ENCODE data around the gene ABI3BP. TPM values are rescaled to one million over a fixed set of nuclear protein-coding genes. Genes with fewer than 3 reads are reported as not detected.

Gene ABI3BP
- total RNA-seq, 4 donors from 2014 or later, result 51.2 to 172 (median 116) TPM

DNA sequence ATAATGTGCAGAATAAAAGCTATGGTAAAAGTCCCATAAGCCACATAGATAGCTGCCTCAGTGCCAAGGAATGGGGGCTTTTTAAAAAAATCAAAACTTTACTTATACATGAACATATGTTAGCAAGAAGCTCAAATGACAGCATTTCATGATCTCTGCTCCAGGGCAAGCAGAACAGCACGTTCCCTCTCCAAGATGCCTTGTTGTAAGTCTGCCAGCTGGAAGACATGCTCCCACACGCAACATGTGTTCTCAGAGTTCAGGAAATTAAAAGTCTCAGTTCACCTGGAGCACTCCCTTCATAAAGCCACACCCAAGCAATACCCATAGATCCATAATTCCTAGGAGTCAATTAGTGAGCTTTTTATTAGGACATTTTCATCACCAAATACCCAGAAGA, 52.2 kb downstream of the ABI3BP start:
- TF ChIP-seq, protein P1, sequence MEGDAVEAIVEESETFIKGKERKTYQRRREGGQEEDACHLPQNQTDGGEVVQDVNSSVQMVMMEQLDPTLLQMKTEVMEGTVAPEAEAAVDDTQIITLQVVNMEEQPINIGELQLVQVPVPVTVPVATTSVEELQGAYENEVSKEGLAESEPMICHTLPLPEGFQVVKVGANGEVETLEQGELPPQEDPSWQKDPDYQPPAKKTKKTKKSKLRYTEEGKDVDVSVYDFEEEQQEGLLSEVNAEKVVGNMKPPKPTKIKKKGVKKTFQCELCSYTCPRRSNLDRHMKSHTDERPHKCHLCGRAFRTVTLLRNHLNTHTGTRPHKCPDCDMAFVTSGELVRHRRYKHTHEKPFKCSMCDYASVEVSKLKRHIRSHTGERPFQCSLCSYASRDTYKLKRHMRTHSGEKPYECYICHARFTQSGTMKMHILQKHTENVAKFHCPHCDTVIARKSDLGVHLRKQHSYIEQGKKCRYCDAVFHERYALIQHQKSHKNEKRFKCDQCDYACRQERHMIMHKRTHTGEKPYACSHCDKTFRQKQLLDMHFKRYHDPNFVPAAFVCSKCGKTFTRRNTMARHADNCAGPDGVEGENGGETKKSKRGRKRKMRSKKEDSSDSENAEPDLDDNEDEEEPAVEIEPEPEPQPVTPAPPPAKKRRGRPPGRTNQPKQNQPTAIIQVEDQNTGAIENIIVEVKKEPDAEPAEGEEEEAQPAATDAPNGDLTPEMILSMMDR (IDR thresholded peaks at IDR 0.05; ENCODE audit: low read depth), result no peak

DNA sequence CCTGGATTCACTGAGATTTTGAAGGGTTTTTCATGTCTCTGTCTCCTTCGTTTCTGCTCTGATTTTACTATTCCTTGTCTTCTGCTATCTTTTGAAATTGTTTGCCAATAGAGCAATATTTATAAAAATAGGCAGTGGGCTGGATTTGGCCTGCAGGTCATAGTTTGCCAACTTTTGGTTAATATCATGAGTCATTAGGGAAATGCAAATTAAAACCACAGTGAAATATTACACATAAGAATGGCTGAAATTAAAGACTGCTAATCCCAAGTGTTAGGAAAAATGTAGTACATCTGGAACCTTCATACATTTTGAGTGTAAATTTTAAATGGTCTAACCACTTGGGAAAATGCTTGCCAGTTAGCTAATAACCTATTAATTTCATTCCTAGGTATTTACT, 56.3 kb downstream of the ABI3BP start:
- TF ChIP-seq, protein P1 (IDR thresholded peaks at IDR 0.05; ENCODE audit: low read depth), result no peak

DNA sequence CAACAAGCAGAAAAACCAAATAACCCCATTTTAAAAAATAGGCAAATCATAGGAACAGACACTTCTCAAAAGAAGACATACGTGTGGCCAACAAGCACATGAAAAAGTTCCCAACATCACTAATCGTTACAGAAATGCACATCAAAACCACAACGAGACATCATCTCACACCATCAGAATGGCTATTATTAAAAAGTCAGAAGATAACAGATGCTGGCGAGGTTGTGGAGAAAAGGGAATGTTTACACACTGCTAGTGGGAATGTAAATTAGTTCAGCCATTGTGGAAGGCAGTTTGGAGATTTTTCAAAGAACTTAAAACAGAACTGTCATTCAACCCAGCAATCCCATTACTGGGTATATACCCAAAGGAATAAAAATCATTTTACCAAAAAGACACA, 60.7 kb downstream of the ABI3BP start:
- TF ChIP-seq, protein P1 (IDR thresholded peaks at IDR 0.05; ENCODE audit: low read depth), result no peak

DNA sequence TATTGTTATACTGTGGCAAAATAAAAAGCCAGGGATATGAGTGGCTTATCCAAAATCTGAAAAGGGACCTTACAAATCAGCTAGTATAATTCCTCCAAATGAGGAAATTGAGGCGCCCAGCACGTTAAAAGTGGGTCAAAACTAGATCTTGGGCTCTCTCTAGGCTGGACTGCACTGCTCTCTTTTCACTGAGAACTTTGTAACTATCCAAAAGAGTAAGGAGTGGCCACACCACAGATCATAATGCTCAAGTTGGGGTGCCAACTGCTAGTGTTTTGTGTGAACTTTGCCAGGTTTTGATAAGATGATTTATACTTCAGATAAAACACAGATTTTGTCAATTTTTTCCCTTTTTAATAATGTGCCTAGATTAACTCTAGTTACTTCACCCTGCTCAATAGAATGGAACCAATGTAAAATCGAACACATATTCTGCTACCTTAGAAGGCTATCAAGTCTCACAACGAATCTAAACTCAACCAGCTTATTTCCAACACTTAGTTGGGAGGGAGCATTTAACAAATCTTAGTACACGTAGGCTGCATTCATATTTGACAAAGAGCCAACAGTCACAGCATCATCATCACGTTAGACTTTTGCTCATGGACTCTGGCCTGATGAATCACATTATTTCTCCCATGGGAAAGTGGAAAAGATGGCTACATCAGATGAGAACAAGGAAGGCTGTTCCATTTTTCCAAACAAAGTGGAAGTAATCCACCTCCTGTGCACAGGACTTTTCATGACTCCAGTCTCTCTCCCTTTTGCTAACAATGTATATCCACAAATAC, 64.4 kb downstream of the ABI3BP start:
- TF ChIP-seq, protein P1 (IDR thresholded peaks at IDR 0.05; ENCODE audit: low read depth), result no peak

DNA sequence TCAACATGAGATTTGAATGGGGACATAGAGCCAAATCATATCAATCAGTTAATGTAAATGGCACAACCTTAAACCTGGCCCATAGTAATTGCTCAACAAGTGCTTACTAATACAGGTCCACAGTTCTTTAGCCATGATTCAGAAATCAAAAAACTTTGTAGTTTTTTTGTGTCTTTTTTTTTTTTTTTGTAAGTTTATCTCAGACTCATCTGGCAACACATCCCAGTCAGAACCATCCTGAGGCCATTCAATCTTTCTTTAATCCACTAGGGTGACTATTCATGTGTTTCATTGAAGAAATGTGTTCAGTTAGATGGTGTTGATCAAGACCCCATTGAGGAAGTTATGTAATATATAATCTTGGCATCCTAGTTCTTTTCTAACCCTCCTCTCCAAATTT, 65.4 kb downstream of the ABI3BP start:
- TF ChIP-seq, protein P1 (IDR thresholded peaks at IDR 0.05; ENCODE audit: low read depth), result no peak

DNA sequence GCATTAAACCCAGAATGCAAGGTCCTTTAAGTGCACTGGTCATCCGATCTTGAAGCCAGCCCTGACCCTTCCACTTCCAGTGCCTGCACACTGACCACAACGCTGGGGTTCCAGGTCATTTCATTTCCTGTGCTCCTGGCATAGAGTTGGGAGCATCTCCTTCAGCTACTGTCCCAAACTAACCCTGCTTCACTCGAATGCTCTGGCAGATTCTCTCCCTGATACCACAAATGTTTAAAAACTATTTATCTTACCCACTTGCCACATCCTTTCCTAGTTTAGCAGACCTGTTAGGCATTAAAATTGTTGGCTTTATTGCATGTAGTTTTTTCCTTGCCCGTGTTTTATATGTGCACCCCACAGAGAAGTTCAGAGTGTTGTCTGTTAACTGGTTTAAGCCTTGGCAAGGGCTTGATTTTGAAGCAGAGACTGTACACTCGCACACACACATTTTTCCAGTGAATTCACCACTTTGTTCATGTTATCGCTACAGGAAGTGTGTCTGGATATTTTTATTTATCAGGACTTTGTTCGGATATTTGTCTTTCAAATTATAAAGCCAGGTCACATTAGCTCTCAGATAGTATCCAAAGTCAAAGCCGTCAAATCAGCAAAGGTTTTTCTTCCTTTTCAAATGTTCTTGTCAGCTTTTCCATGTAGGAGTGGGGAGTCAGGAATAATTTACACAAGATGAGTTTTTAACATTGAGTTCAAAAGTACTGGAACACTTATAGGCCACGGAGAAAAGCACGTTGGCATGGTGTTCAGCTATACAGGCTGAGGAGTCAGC, 77.3 kb downstream of the ABI3BP start:
- TF ChIP-seq, protein P1 (IDR thresholded peaks at IDR 0.05; ENCODE audit: low read depth), result no peak

Measured in subcutaneous adipose tissue (tissue), 4 donors.